B cell (primary cell): ENCODE results near the gene BARHL2. TPM values are rescaled to one million over a fixed set of nuclear protein-coding genes. Genes with fewer than 3 reads are reported as not detected.
A peak's percentile ranks its signal among the peaks of the same experiment; 100 is the strongest.

Experiments used
- ATAC-seq: fragments of 200-7000 bp; cut with Tn5 transposase; one replicate; pipeline ENCODE4 v1.10.0; 2021; ENCODE audit warnings: low read depth, mild to moderate bottlenecking, moderate number of reproducible peaks, moderate library complexity
- CTCF ChIA-PET: fragments of 350-600 bp; sonication (Branson Sonifier 250); formaldehyde crosslinking; loops from one replicate; lab custom pipeline; 2021; ENCODE audit warnings: antibody characterized with exemption, inconsistent platforms; lab: Charles Lee
- POLR2A ChIA-PET: fragments of 350-600 bp; sonication (Branson Sonifier 250); formaldehyde crosslinking; loops from one replicate; lab custom pipeline; 2021; ENCODE audit warnings: antibody characterized with exemption; lab: Charles Lee
- DNase-seq: peaks from one replicate; pipeline ENCODE4 v3.0.0; 2013
- H2AFZ ChIP-seq: 2 replicates; pipeline ENCODE4 v1.6.1; 2012; ENCODE audit warnings: mild to moderate bottlenecking, low read depth, low read length; ENCODE audit not compliant: insufficient read depth, poor library complexity, severe bottlenecking
- H3K27ac ChIP-seq, 2 donors: 1 replicate in 1 of 2; 2 replicates in 1 of 2; pipeline ENCODE4 v1.5.1; 2012 to 2013; ENCODE audit warnings: low read length in 2 of 2, mild to moderate bottlenecking in 2 of 2, moderate library complexity in 1 of 2
- H3K27me3 ChIP-seq, 4 experiments: fragments of 200-600 bp in 1 of 4; sonication (generic) in 1 of 4; replicated peaks in 1 of 4; 1 replicate in 2 of 4; 2 replicates in 2 of 4; pipeline versions ENCODE4 v1.6.1 to v1.7.0; 2013 to 2016; ENCODE audit warnings: low read length in 3 of 4, mild to moderate bottlenecking in 2 of 4, mixed read lengths in 1 of 4, moderate library complexity in 1 of 4; ENCODE audit not compliant: insufficient read depth in 4 of 4, control insufficient read depth in 3 of 4; ENCODE audit errors: control extremely low read depth in 1 of 4
- H3K36me3 ChIP-seq, 2 experiments: replicated peaks in 1 of 2; 1 replicate in 1 of 2; 2 replicates in 1 of 2; pipeline versions ENCODE4 v1.6.1 to v1.7.1; 2013; ENCODE audit warnings: low read length in 1 of 2; ENCODE audit not compliant: insufficient read depth in 2 of 2, control insufficient read depth in 1 of 2; ENCODE audit errors: control extremely low read depth in 1 of 2, extremely low read depth in 1 of 2
- H3K4me1 ChIP-seq, 2 donors: fragments of 200-600 bp in 1 of 2; sonication (generic) in 1 of 2; 1 replicate in 1 of 2; 2 replicates in 1 of 2; pipeline versions ENCODE4 v1.5.1 to v1.6.1; 2013 to 2017; ENCODE audit warnings: low read length in 2 of 2; ENCODE audit not compliant: control insufficient read depth in 2 of 2, insufficient read depth in 2 of 2
- H3K4me2 ChIP-seq: replicated peaks from 2 replicates; pipeline ENCODE3; 2012; ENCODE audit warnings: mild to moderate bottlenecking, low read depth, low read length; ENCODE audit not compliant: poor library complexity, severe bottlenecking
- H3K4me3 ChIP-seq, 5 experiments: fragments of 200-600 bp in 1 of 5; sonication (generic) in 1 of 5; 1 replicate in 3 of 5; 2 replicates in 2 of 5; pipeline versions ENCODE4 v1.5.1 to v1.7.0; 2011 to 2016; ENCODE audit warnings: low read length in 4 of 5, mild to moderate bottlenecking in 4 of 5, low read depth in 2 of 5, control low read depth in 1 of 5, moderate library complexity in 1 of 5; ENCODE audit not compliant: insufficient read depth in 1 of 5; ENCODE audit errors: control extremely low read depth in 1 of 5, extremely low read depth in 1 of 5
- H3K79me2 ChIP-seq: fragments of 200-600 bp; sonication (generic); one replicate; pipeline ENCODE4 v1.6.0; 2016; ENCODE audit warnings: low read length; ENCODE audit not compliant: control insufficient read depth, insufficient read depth
- H3K9ac ChIP-seq: fragments of 200-600 bp; sonication (generic); 2 replicates; pipeline ENCODE4 v1.6.1; 2017; ENCODE audit warnings: mild to moderate bottlenecking, low read length, moderate library complexity
- H3K9me3 ChIP-seq, 3 donors: one replicate each; pipeline versions ENCODE4 v1.6.1 to v1.7.1; 2013; ENCODE audit warnings: low read length in 2 of 3; ENCODE audit not compliant: control insufficient read depth in 2 of 3, insufficient read depth in 1 of 3; ENCODE audit errors: control extremely low read depth in 1 of 3
- H4K20me1 ChIP-seq: 2 replicates; pipeline ENCODE4 v1.6.0; 2012; ENCODE audit warnings: mild to moderate bottlenecking, low read length; ENCODE audit not compliant: insufficient read depth, control insufficient read depth, poor library complexity, severe bottlenecking
- H3K27ac Mint-ChIP-seq: one replicate; pipeline ENCODE4 v1.8.0; 2021; ENCODE audit warnings: mixed read lengths
- H3K27me3 Mint-ChIP-seq: one replicate; pipeline ENCODE4 v1.8.0; 2021; ENCODE audit warnings: mixed read lengths
- H3K4me1 Mint-ChIP-seq: one replicate; pipeline ENCODE4 v1.8.0; 2021; ENCODE audit warnings: mixed read lengths
- H3K4me3 Mint-ChIP-seq: one replicate; pipeline ENCODE4 v1.8.0; 2021; ENCODE audit warnings: mixed read lengths
- H3K9me3 Mint-ChIP-seq: one replicate; pipeline ENCODE4 v1.8.0; 2022; ENCODE audit warnings: mixed read lengths; ENCODE audit not compliant: insufficient read depth
- EZH2 ChIP-seq: IDR thresholded peaks from 2 replicates; pipeline ENCODE4 v1.6.1; 2012; ENCODE audit warnings: borderline replicate concordance, low read depth, mild to moderate bottlenecking, moderate library complexity, low read length; ENCODE audit not compliant: insufficient read depth, poor library complexity, severe bottlenecking
- WGBS: methylation state at CpG from one replicate; pipeline ENCODE4 v1.1.5; 2013; ENCODE audit warnings: missing lambda C conversion rate; ENCODE audit not compliant: insufficient coverage; 5-methylcytosine and 5-hydroxymethylcytosine counted together
- intact Hi-C: fragments of 100-400 bp; cut with micrococcal nuclease; formaldehyde crosslinking; loops from one replicate; pipeline ENCODE4 v1.10.0; 2022
- polyA plus RNA-seq: library from polyadenylated mRNA; depleted of rRNA; stranded (reverse); fragments of >200 nt; gene quantifications from 2 replicates; pipeline ENCODE4 v1.2.3, GENCODE V29; 2012
- total RNA-seq, 2 donors: library from RNA; stranded (reverse); fragments of 120-200 nt in 1 of 2; gene quantifications; 1 replicate in 1 of 2; 2 replicates in 1 of 2; pipeline versions ENCODE4 v1.2.3 to v1.2.4, GENCODE V29; 2013 to 2022
- TF ChIP-seq, protein P1 (sequence below): fragments of 200-600 bp; IDR thresholded peaks from one replicate; pipeline ENCODE4 v1.8.0; 2022; ENCODE audit warnings: antibody characterized with exemption, mild to moderate bottlenecking

The BARHL2 gene
- total and polyA plus RNA-seq, 2 donors (not counting 1 experiment from before 2014, with no cell fraction given), result not detected

DNA sequence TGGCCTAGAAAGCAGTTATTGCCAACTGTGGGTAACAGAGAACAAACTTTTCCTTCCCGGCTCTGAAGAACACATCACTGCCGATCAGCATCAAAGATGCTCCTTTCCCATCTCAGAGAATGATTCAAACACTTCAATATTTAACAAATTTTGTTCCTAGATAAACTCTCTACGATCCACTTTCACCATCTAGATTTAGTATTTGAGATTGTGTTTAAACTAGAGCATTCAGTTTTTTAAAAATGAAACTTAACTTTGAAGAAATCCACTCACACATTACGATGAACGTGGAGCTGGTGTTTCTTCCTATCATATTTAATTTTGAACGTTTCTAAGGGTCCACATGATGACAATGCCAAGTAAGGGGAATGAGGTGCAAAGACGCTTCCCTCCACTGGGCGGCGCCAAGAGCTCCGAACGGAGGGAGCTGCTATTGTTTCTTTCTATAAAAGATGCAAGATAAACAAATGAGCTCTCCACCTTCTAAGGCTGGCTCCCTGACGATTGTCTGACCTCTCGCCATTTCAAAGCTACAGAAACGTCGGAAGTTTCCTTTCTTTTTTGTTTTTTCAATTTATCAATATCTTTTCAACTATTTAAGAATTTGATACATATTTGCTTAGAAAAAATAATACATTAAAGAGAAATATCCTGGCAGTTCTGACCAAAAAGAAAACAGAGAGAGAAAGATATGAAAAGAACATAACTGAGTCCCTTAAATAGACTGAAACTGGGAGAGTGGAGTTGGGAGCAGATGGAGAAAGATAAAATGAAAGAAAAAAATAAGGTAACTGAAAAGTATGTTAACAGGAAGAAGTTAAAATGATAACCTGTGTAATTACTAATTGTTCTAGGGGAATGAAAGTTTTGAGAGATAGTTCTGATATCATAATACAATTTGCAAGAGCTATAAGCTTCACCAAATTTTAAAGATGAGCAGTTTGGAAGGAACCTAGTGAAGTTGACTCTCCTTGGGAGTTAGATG lies 4.4 kb upstream of the BARHL2 start:
- Histone ChIP-seq H2AFZ (no peak overlapping the region), H3K79me2 (no peaks in the 10 kb centered on the region), H3K4me2 (no peak overlapping the region), H3K27me3 (peaks cover 0 to 93% (median 82%) of the 10 kb centered on the region in 4 experiments), H3K4me3 (no peak overlapping the region), H3K4me1 (peaks cover 48 to 68% of the 10 kb centered on the region in 2 donors), H3K27ac (no peak overlapping the region), H4K20me1 (no peaks in the 10 kb centered on the region), H3K9me3 (peaks cover 1 to 76% (median 40%) of the 10 kb centered on the region in 3 donors), H3K36me3 (no peaks in the 10 kb centered on the region), H3K9ac (no peak overlapping the region)
- Mint-ChIP-seq H3K27ac (no peak overlapping the region), H3K4me3 (no peak overlapping the region), H3K4me1 (peaks cover 37% of the 10 kb centered on the region), H3K9me3 (no peaks in the 10 kb centered on the region), H3K27me3 (peaks cover 79% of the 10 kb centered on the region)
- ChIA-PET CTCF (interaction anchor here (0.7 to 2.7 kb wide), 10 partner anchors 9 to 449 kb away, joined by 3 to 21 read pairs (median 4); no protein-coding TSS in a partner anchor), POLR2A (no interaction called here)
- ATAC-seq, result no peak
- intact Hi-C loops, result loop anchor here (1.0 to 10.0 kb wide), 2 partner anchors 243 to 444 kb away; no protein-coding TSS in a partner anchor
- TF ChIP-seq, protein P1, sequence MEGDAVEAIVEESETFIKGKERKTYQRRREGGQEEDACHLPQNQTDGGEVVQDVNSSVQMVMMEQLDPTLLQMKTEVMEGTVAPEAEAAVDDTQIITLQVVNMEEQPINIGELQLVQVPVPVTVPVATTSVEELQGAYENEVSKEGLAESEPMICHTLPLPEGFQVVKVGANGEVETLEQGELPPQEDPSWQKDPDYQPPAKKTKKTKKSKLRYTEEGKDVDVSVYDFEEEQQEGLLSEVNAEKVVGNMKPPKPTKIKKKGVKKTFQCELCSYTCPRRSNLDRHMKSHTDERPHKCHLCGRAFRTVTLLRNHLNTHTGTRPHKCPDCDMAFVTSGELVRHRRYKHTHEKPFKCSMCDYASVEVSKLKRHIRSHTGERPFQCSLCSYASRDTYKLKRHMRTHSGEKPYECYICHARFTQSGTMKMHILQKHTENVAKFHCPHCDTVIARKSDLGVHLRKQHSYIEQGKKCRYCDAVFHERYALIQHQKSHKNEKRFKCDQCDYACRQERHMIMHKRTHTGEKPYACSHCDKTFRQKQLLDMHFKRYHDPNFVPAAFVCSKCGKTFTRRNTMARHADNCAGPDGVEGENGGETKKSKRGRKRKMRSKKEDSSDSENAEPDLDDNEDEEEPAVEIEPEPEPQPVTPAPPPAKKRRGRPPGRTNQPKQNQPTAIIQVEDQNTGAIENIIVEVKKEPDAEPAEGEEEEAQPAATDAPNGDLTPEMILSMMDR, result peak; percentile 77
- no peak for TF ChIP-seq EZH2
- WGBS, result 0% methylated on average over 2 of the region's 15 CpGs
- peak; percentile 67 for DNase-seq
